SK-N-SH (cell line): ENCODE data around the gene IRAK3. TPM values are rescaled to one million over a fixed set of nuclear protein-coding genes. Genes with fewer than 3 reads are reported as not detected.

Experiments
- CTCF ChIA-PET: fragments of 300-600, 350-600 bp; formaldehyde crosslinking; extraction: SDS; loops from one replicate; lab custom pipeline; 2021; lab: Yijun Ruan, JAX
- POLR2A ChIA-PET: fragments of 350-600 bp; sonication (Branson Sonifier 250); formaldehyde crosslinking; extraction: SDS; loops from one replicate; lab custom pipeline; 2020; ENCODE audit warnings: antibody characterized with exemption, inconsistent platforms; lab: Yijun Ruan, JAX
- DNase-seq: peaks from one replicate; pipeline ENCODE4 v3.0.0; 2012
- H2AFZ ChIP-seq: fragments of 200-600 bp; sonication (generic); 2 replicates; pipeline ENCODE4 v1.8.1; 2016; ENCODE audit warnings: antibody characterized with exemption, mild to moderate bottlenecking, low read depth
- H3F3A ChIP-seq: fragments of 200-600 bp; sonication (generic); replicated peaks from 2 replicates; pipeline ENCODE3; 2016; ENCODE audit warnings: antibody characterized with exemption, mild to moderate bottlenecking; ENCODE audit not compliant: insufficient read depth
- H3K27ac ChIP-seq, 2 experiments: fragments of 200-500 bp in 1 of 2; fragments of 200-600 bp in 1 of 2; sonication (Bioruptor generic) in 1 of 2; sonication (generic), shearing (Covaris generic) in 1 of 2; 2 replicates each; pipeline versions ENCODE4 v1.5.1 to v1.6.1; 2014 to 2016; ENCODE audit warnings: low read depth in 2 of 2, inconsistent platforms in 1 of 2, low read length in 1 of 2, mild to moderate bottlenecking in 1 of 2, mixed read lengths in 1 of 2
- H3K27me3 ChIP-seq: fragments of 200-600 bp; sonication (generic), shearing (Covaris generic); 2 replicates; pipeline ENCODE4 v1.6.1; 2016; ENCODE audit warnings: mixed run types; ENCODE audit not compliant: insufficient read depth
- H3K36me3 ChIP-seq, 2 experiments: fragments of 200-500 bp in 1 of 2; fragments of 200-600 bp in 1 of 2; sonication (Bioruptor generic) in 1 of 2; sonication (generic) in 1 of 2; replicated peaks in 1 of 2; 2 replicates each; pipeline versions ENCODE3 to v1.5.1; 2014 to 2016; ENCODE audit warnings: low read length in 1 of 2, mild to moderate bottlenecking in 1 of 2; ENCODE audit not compliant: insufficient read depth in 2 of 2, control insufficient read depth in 1 of 2
- H3K4me1 ChIP-seq, 2 experiments: fragments of 200-500 bp in 1 of 2; fragments of 200-600 bp in 1 of 2; sonication (Bioruptor generic) in 1 of 2; sonication (generic), shearing (Covaris generic) in 1 of 2; 2 replicates each; pipeline versions ENCODE4 v1.5.1 to v1.6.1; 2014 to 2016; ENCODE audit warnings: low read depth in 1 of 2, low read length in 1 of 2, mixed run types in 1 of 2; ENCODE audit not compliant: insufficient read depth in 2 of 2, control insufficient read depth in 1 of 2
- H3K4me2 ChIP-seq: fragments of 200-600 bp; sonication (generic), shearing (Covaris generic); 2 replicates; pipeline ENCODE4 v1.6.1; 2017; ENCODE audit warnings: mixed run types
- H3K4me3 ChIP-seq, 2 experiments: fragments of 200-500 bp in 1 of 2; fragments of 200-600 bp in 1 of 2; sonication (Bioruptor generic) in 1 of 2; sonication (generic), shearing (Covaris generic) in 1 of 2; 2 replicates each; pipeline versions ENCODE4 v1.5.1 to v1.8.1; 2014 to 2016; ENCODE audit warnings: low read depth in 2 of 2, inconsistent platforms in 1 of 2, low read length in 1 of 2, mild to moderate bottlenecking in 1 of 2, mixed read lengths in 1 of 2, moderate library complexity in 1 of 2
- H3K79me2 ChIP-seq: fragments of 200-600 bp; sonication (generic); 2 replicates; pipeline ENCODE4 v1.8.1; 2017; ENCODE audit warnings: mild to moderate bottlenecking; ENCODE audit not compliant: insufficient read depth
- H3K9ac ChIP-seq: fragments of 200-600 bp; sonication (generic); 2 replicates; pipeline ENCODE4 v1.6.1; 2017; ENCODE audit warnings: mixed run types
- H3K9me2 ChIP-seq: fragments of 200-600 bp; sonication (generic); 2 replicates; pipeline ENCODE4 v1.6.1; 2017; ENCODE audit warnings: mixed run types
- H3K9me3 ChIP-seq: fragments of 200-600 bp; sonication (generic); 2 replicates; pipeline ENCODE4 v1.6.1; 2017; ENCODE audit warnings: mixed run types, mild to moderate bottlenecking, moderate library complexity
- H4K20me1 ChIP-seq: fragments of 200-600 bp; sonication (generic); 2 replicates; pipeline ENCODE4 v1.6.1; 2017; ENCODE audit warnings: mild to moderate bottlenecking, mixed run types; ENCODE audit not compliant: insufficient read depth
- CHD2 ChIP-seq: fragments of 150-350 bp; IDR thresholded peaks from 2 replicates; pipeline ENCODE4 v1.6.1; 2018; ENCODE audit warnings: low read length; ENCODE audit not compliant: partially characterized antibody
- EP300 ChIP-seq, 2 experiments: IDR thresholded peaks; 2 replicates each; pipeline versions ENCODE4 v1.4.0 to v1.6.1; 2012; ENCODE audit warnings: borderline replicate concordance in 1 of 2, low read depth in 1 of 2, low read length in 1 of 2
- EZH2phosphoT487 ChIP-seq: fragments of 200-600 bp; sonication (generic); IDR thresholded peaks from 2 replicates; pipeline ENCODE4 v1.6.1; 2017; ENCODE audit warnings: low read depth, mixed run types, mild to moderate bottlenecking, antibody characterized with exemption, moderate library complexity, borderline replicate concordance
- GATA2 ChIP-seq: sonication (generic); formaldehyde crosslinking; IDR thresholded peaks from 2 replicates; pipeline ENCODE4 v1.5.0; 2020; ENCODE audit warnings: mild to moderate bottlenecking, missing genetic modification reagents
- JUND ChIP-seq: IDR thresholded peaks from 2 replicates; pipeline ENCODE4 v1.4.0; 2012
- MEF2A ChIP-seq: IDR thresholded peaks from 2 replicates; pipeline ENCODE4 v1.4.0; 2012; ENCODE audit warnings: low read depth, borderline replicate concordance
- MXI1 ChIP-seq: IDR thresholded peaks from 2 replicates; pipeline ENCODE4 v1.6.1; 2012; ENCODE audit warnings: mild to moderate bottlenecking, low read depth, low read length, improper control_type of control experiment
- NFIC ChIP-seq: IDR thresholded peaks from 2 replicates; pipeline ENCODE4 v1.4.0; 2012; ENCODE audit warnings: borderline replicate concordance
- POLR2AphosphoS5 ChIP-seq: IDR thresholded peaks from 2 replicates; pipeline ENCODE4 v1.6.1; 2012; ENCODE audit warnings: low read depth, low read length
- RAD21 ChIP-seq: IDR thresholded peaks from 2 replicates; pipeline ENCODE4 v1.6.1; 2012; ENCODE audit warnings: mild to moderate bottlenecking, low read length
- RXRA ChIP-seq: IDR thresholded peaks from 2 replicates; pipeline ENCODE4 v1.4.0; 2012; ENCODE audit warnings: low read depth, mild to moderate bottlenecking, borderline replicate concordance
- TEAD4 ChIP-seq: IDR thresholded peaks from 2 replicates; pipeline ENCODE4 v1.4.0; 2012; ENCODE audit warnings: mild to moderate bottlenecking, borderline replicate concordance; ENCODE audit not compliant: insufficient read depth
- WGBS: methylation state at CpG from one replicate; pipeline ENCODE4 v1.1.6; 2017; ENCODE audit warnings: low lambda C conversion rate; 5-methylcytosine and 5-hydroxymethylcytosine counted together
- polyA plus RNA-seq, 3 experiments: library from polyadenylated mRNA; depleted of rRNA; stranded (reverse); fragments of >200 nt; gene quantifications; 2 replicates each; pipeline ENCODE4 v1.2.3, GENCODE V29; 2012
- TF ChIP-seq, protein P1 (sequence below): fragments of 200-600 bp; sonication (generic); IDR thresholded peaks from 2 replicates; pipeline ENCODE4 v1.6.1; 2017; ENCODE audit warnings: antibody characterized with exemption, mild to moderate bottlenecking, moderate library complexity
- TF ChIP-seq, protein P2 (sequence below): fragments of 150-350 bp; IDR thresholded peaks from 2 replicates; pipeline ENCODE4 v1.6.1; 2016; ENCODE audit warnings: mild to moderate bottlenecking, low read depth, low read length
- TF ChIP-seq, protein P3 (sequence below): IDR thresholded peaks from 2 replicates; pipeline ENCODE4 v1.4.0; 2012; ENCODE audit warnings: low read depth
- TF ChIP-seq, protein P4 (sequence below): IDR thresholded peaks from 2 replicates; pipeline ENCODE4; 2012

Gene IRAK3
- polyA plus RNA-seq, 1 of the 3 experiments (the other 2 are of a cell fraction), result not detected

DNA sequence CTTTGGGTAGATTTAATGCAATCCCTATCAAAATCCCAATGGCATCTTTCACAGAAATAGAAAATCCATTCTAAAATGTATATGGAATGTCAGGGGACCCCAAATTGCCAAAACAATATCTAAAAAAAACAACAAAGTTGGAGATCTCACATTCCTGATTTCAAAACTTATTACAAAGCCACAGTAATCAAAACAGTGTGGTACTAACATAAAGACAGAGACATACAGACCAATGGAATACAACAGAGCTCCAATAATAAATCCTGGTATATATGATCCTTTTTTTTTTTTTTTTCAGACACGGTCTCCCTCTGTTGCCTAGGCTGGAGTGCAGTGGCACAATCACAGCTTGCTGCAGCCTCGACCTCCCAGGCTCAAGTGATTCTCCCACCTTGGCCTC is 23.9 kb upstream of the IRAK3 start (continued):
- TF ChIP-seq, protein P1, sequence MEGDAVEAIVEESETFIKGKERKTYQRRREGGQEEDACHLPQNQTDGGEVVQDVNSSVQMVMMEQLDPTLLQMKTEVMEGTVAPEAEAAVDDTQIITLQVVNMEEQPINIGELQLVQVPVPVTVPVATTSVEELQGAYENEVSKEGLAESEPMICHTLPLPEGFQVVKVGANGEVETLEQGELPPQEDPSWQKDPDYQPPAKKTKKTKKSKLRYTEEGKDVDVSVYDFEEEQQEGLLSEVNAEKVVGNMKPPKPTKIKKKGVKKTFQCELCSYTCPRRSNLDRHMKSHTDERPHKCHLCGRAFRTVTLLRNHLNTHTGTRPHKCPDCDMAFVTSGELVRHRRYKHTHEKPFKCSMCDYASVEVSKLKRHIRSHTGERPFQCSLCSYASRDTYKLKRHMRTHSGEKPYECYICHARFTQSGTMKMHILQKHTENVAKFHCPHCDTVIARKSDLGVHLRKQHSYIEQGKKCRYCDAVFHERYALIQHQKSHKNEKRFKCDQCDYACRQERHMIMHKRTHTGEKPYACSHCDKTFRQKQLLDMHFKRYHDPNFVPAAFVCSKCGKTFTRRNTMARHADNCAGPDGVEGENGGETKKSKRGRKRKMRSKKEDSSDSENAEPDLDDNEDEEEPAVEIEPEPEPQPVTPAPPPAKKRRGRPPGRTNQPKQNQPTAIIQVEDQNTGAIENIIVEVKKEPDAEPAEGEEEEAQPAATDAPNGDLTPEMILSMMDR, result no peak
- TF ChIP-seq RXRA, result no peak
- TF ChIP-seq, protein P2, sequence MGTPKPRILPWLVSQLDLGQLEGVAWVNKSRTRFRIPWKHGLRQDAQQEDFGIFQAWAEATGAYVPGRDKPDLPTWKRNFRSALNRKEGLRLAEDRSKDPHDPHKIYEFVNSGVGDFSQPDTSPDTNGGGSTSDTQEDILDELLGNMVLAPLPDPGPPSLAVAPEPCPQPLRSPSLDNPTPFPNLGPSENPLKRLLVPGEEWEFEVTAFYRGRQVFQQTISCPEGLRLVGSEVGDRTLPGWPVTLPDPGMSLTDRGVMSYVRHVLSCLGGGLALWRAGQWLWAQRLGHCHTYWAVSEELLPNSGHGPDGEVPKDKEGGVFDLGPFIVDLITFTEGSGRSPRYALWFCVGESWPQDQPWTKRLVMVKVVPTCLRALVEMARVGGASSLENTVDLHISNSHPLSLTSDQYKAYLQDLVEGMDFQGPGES, result no peak

DNA sequence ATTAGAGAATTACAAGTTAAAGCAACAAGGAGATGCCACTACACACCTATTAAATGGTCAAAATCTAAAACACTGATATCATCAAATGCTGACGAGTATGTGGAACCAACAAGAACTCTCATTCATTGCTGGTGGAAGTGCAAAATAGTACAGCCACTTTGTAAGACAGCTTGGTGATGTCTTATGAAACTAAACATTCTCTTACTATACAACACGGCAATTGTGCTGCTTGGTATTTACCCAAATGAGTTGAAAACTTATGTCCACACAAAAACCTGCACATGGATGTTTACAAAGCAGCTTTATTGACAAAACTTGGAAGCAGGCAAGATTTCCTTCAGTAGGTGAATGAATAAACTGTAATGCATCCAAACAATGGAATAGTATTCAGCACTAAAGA is 22.5 kb upstream of the IRAK3 start:
- H3K4me1 ChIP-seq, result peaks cover 4 to 6% of the 10 kb centered on the region in 2 experiments; a peak in 3 of 4 replicates
- POLR2A ChIA-PET, result no interaction called here
- H3K4me3 ChIP-seq, result no peak overlapping the region
- H3K9ac ChIP-seq, result no peak overlapping the region
- WGBS, result 94% methylated on average over 2 of the region's 2 CpGs
- no peak for DNase-seq
- H3K27me3 ChIP-seq, result no peaks in the 10 kb centered on the region
- no peak overlapping the region for H2AFZ ChIP-seq
- H3K9me3 ChIP-seq, result no peaks in the 10 kb centered on the region
- H3K9me2 ChIP-seq, result no peaks in the 10 kb centered on the region
- peaks cover 20% of the 10 kb centered on the region for H3F3A ChIP-seq
- CTCF ChIA-PET, result no interaction called here
- H4K20me1 ChIP-seq, result no peaks in the 10 kb centered on the region; the same call in 1 of the 2 replicates
- no peak overlapping the region for H3K4me2 ChIP-seq
- H3K27ac ChIP-seq, result no peak overlapping the region
- H3K79me2 ChIP-seq, result peaks cover 71% of the 10 kb centered on the region
- TF ChIP-seq CHD2 (no peak), EZH2phosphoT487 (no peak), MXI1 (no peak), EP300 (IDR thresholded peaks at IDR 0.05; ENCODE audit: borderline replicate concordance in 1 of 2, low read depth in 1 of 2, low read length in 1 of 2) (no peak), GATA2 (no peak), JUND (no peak), NFIC (no peak), RAD21 (no peak), TEAD4 (no peak), POLR2AphosphoS5 (no peak), MEF2A (no peak)
- TF ChIP-seq, protein P2, result no peak
- TF ChIP-seq, protein P3, sequence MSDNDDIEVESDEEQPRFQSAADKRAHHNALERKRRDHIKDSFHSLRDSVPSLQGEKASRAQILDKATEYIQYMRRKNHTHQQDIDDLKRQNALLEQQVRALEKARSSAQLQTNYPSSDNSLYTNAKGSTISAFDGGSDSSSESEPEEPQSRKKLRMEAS, result no peak
- TF ChIP-seq, protein P4, sequence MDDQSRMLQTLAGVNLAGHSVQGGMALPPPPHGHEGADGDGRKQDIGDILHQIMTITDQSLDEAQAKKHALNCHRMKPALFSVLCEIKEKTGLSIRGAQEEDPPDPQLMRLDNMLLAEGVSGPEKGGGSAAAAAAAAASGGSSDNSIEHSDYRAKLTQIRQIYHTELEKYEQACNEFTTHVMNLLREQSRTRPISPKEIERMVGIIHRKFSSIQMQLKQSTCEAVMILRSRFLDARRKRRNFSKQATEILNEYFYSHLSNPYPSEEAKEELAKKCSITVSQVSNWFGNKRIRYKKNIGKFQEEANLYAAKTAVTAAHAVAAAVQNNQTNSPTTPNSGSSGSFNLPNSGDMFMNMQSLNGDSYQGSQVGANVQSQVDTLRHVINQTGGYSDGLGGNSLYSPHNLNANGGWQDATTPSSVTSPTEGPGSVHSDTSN, result no peak
- peaks cover 0 to 25% of the 10 kb centered on the region in 2 experiments for H3K36me3 ChIP-seq
